GM19463 (cell line): ENCODE results near the gene RAB3B.
"Not testable (repeated sequence)": the region's sequence is repeated elsewhere in the genome, so short reads cannot be mapped to it uniquely, and the experiment has no call there.

ENCODE experiments used
- ATAC-seq: cut with Tn5 transposase; IDR thresholded peaks from one replicate; pipeline ENCODE4 v1.9.1; 2021; ENCODE audit warnings: mild to moderate bottlenecking, moderate library complexity; ENCODE audit not compliant: unreplicated experiment

Gene RAB3B

GRCh38 chr1:51875836-51876235 is 114.7 kb downstream of the RAB3B start:
- no peak for ATAC-seq

- ATAC-seq: no peak
Observed at GRCh38 chr1:51875291-51875772, 115.2 kb downstream of the RAB3B start.

GRCh38 chr1:51873270-51873669 is 117.2 kb downstream of the RAB3B start:
- not testable (repeated sequence) for ATAC-seq

- no peak for ATAC-seq
Observed at GRCh38 chr1:51871351-51871975, 119.0 kb downstream of the RAB3B start.

- ATAC-seq: no peak
Observed at GRCh38 chr1:51870603-51871350, 119.7 kb downstream of the RAB3B start.

GRCh38 chr1:51867479-51868232 is 122.8 kb downstream of the RAB3B start:
- no peak for ATAC-seq

GRCh38 chr1:51863384-51863783 is 127.1 kb downstream of the RAB3B start:
- ATAC-seq: no peak

GRCh38 chr1:51861669-51862068 is 128.8 kb downstream of the RAB3B start:
- no peak for ATAC-seq

GRCh38 chr1:51859735-51860134 is 130.8 kb downstream of the RAB3B start:
- no peak for ATAC-seq

- no peak for ATAC-seq
Observed at GRCh38 chr1:51859333-51859732, 131.2 kb downstream of the RAB3B start.

- no peak for ATAC-seq
Observed at GRCh38 chr1:51858892-51859291, 131.6 kb downstream of the RAB3B start.
